Muscle layer of duodenum (tissue), 2 donors: ENCODE data around the gene SPIB.

Source experiments
- H3K27ac ChIP-seq: one replicate; pipeline ENCODE4 v1.7.0; 2013; ENCODE audit warnings: mild to moderate bottlenecking, low read length
- H3K27me3 ChIP-seq: one replicate; pipeline ENCODE4 v1.7.0; 2013; ENCODE audit warnings: low read depth, mild to moderate bottlenecking, control low read depth, low read length
- H3K36me3 ChIP-seq, 2 donors: one replicate each; pipeline ENCODE4 v1.7.0; 2013; ENCODE audit warnings: low read length in 2 of 2, control low read depth in 1 of 2, mild to moderate bottlenecking in 1 of 2; ENCODE audit not compliant: insufficient read depth in 2 of 2, control insufficient read depth in 1 of 2
- H3K4me1 ChIP-seq, 2 donors: one replicate each; pipeline ENCODE4 v1.7.0; 2013; ENCODE audit warnings: low read length in 2 of 2, mild to moderate bottlenecking in 2 of 2, control low read depth in 1 of 2, moderate library complexity in 1 of 2; ENCODE audit not compliant: insufficient read depth in 2 of 2, control insufficient read depth in 1 of 2
- H3K4me3 ChIP-seq, 2 donors: one replicate each; pipeline ENCODE4 v1.7.0; 2013; ENCODE audit warnings: low read length in 2 of 2, low read depth in 1 of 2, mild to moderate bottlenecking in 1 of 2
- H3K9me3 ChIP-seq, 2 donors: one replicate each; pipeline ENCODE4 v1.7.0; 2013; ENCODE audit warnings: low read length in 2 of 2, control low read depth in 1 of 2, mild to moderate bottlenecking in 1 of 2; ENCODE audit not compliant: control insufficient read depth in 1 of 2
- donor health status: healthy.

The SPIB gene

DNA sequence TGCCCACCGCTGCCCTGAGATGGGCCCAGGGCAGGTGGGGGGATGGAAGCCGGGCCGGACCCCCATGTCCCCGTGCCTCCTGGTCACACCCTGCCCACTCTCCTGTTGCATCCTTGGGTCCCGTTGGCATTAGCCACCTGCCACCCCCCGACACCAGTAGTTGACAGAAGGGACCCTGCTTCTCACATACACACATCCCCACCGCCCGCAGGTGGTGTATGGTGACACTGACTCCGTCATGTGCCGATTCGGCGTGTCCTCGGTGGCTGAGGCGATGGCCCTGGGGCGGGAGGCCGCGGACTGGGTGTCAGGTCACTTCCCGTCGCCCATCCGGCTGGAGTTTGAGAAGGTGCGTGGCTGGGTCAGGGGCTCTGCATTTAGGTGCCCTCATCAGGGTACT, 5.2 kb upstream of the SPIB start:
- Histone ChIP-seq H3K36me3 (peaks cover 0 to 16% of the 10 kb centered on the region in 2 donors), H3K9me3 (no peaks in the 10 kb centered on the region), H3K4me3 (no peak overlapping the region), H3K4me1 (peaks cover 0 to 5% of the 10 kb centered on the region in 2 donors), H3K27me3 (peaks cover 7% of the 10 kb centered on the region), H3K27ac (no peak overlapping the region)

GRCh38 chr19:50414864-50415660, 3.7 kb upstream of the SPIB start:
- H3K4me3 ChIP-seq: no peak overlapping the region
- no peaks in the 10 kb centered on the region for H3K9me3 ChIP-seq
- H3K36me3 ChIP-seq: peaks cover 0 to 1% of the 10 kb centered on the region in 2 donors
- H3K27ac ChIP-seq: no peak overlapping the region
- H3K4me1 ChIP-seq: peaks cover 0 to 11% of the 10 kb centered on the region in 2 donors
- H3K27me3 ChIP-seq: peaks cover 22% of the 10 kb centered on the region

- Histone ChIP-seq H3K4me3 (no peak overlapping the region), H3K27ac (no peak overlapping the region)
Observed at GRCh38 chr19:50415661-50416033, 3.1 kb upstream of the SPIB start.

DNA sequence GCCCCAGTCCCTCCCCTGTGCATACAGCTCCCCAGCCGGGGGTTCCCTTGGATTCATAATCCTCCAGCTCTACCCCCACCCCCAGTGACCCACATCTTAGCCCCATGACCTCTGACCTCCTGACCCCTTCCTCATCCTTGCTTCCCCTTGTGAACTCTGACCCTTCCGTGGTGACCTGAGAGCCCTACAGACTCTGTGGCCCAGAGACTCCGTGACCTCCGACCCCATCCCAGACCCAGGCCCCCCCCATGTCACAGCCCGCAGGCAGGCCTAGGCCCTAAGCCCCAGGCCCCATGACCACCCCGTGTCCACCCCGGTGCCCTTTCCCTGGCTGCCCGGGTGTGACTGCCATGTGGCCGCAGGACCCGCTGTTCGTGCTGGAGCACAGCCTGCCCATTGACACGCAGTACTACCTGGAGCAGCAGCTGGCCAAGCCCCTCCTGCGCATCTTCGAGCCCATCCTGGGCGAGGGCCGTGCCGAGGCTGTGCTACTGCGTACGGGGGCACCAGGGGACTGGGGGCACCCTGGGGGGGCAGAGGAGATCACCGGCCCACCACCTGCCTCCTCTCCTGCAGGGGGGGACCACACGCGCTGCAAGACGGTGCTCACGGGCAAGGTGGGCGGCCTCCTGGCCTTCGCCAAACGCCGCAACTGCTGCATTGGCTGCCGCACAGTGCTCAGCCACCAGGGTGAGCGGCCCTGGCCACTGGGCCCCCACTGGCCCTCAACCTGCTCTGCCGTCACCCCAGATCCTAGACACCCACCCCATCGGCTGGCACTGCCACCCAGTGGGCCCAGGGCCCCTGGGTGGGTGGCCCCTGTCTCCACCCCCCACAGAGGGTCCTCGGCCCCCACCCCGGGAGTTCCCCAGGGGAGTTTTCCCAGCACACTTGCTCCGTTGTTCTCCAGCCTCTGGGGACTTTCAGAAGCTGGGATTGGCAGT, 2.4 kb upstream of the SPIB start:
- Histone ChIP-seq H3K27ac (no peak overlapping the region), H3K4me3 (no peak overlapping the region), H3K36me3 (no peaks in the 10 kb centered on the region), H3K9me3 (no peaks in the 10 kb centered on the region), H3K27me3 (peaks cover 23% of the 10 kb centered on the region), H3K4me1 (peaks cover 0 to 11% of the 10 kb centered on the region in 2 donors)

More at GRCh38 chr19:50415661-50416033, 3.1 kb upstream of the SPIB start:
- Histone ChIP-seq H3K36me3 (no peaks in the 10 kb centered on the region), H3K9me3 (no peaks in the 10 kb centered on the region), H3K4me1 (peaks cover 0 to 11% of the 10 kb centered on the region in 2 donors), H3K27me3 (peaks cover 23% of the 10 kb centered on the region)

DNA sequence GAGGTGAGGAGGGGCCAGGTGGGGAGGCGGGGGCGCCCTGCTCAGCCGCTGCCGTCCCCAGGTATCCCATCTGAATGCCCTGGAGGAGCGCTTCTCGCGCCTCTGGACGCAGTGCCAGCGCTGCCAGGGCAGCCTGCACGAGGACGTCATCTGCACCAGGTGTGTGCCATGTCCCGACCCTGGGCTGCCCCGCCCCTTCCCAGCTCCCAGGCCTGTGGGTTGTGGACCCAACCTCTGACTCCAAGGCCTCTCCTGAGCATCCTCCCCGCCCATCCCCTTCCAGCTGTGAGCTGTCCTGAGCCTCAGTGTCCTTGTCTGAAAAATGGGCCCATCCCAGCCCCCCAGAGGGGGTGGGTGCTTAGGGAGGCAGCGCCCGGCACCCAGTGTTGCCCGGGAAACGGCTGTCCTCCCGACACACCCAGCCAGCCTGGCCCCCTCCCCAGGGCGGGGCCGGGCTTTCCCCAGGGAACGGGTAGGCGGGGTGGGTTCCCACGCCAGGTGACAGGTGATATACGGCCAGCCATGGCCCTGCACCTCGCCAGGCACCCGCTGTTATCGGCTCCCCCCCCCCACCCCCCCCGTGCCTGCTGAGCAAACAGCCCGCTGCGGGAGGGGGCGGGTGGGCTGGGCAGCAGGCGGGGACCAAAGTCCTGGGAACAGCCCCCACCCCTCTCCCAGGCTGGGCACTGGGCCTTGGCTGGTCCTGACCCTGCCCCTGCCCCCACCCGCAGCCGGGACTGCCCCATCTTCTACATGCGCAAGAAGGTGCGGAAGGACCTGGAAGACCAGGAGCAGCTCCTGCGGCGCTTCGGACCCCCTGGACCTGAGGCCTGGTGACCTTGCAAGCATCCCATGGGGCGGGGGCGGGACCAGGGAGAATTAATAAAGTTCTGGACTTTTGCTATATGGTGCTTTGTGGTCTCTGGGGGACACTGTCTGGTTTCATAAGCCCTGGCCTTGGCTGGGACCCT, 1.3 kb upstream of the SPIB start:
- Histone ChIP-seq H3K4me3 (no peak overlapping the region), H3K27ac (no peak overlapping the region), H3K36me3 (no peaks in the 10 kb centered on the region), H3K9me3 (no peaks in the 10 kb centered on the region), H3K4me1 (peaks cover 0 to 11% of the 10 kb centered on the region in 2 donors), H3K27me3 (peaks cover 23% of the 10 kb centered on the region)

- H3K36me3 ChIP-seq: no peaks in the 10 kb centered on the region
- no peak overlapping the region for H3K4me3 ChIP-seq
- no peak overlapping the region for H3K27ac ChIP-seq
- peaks cover 23% of the 10 kb centered on the region for H3K27me3 ChIP-seq
- H3K9me3 ChIP-seq: no peaks in the 10 kb centered on the region
- peaks cover 0 to 11% of the 10 kb centered on the region in 2 donors for H3K4me1 ChIP-seq
Observed at GRCh38 chr19:50419022-50419579, 363 bp downstream of the SPIB start.

- Histone ChIP-seq H3K36me3 (no peaks in the 10 kb centered on the region), H3K4me3 (no peak overlapping the region), H3K4me1 (peaks cover 0 to 11% of the 10 kb centered on the region in 2 donors), H3K27ac (no peak overlapping the region), H3K27me3 (peaks cover 23% of the 10 kb centered on the region), H3K9me3 (no peaks in the 10 kb centered on the region)
Observed at GRCh38 chr19:50419580-50420035, 870 bp downstream of the SPIB start.

GRCh38 chr19:50420127-50420526, 1.4 kb downstream of the SPIB start:
- no peak overlapping the region for H3K27ac ChIP-seq
- peaks cover 23% of the 10 kb centered on the region for H3K27me3 ChIP-seq
- H3K9me3 ChIP-seq: no peaks in the 10 kb centered on the region
- no peak overlapping the region for H3K4me3 ChIP-seq
- H3K36me3 ChIP-seq: no peaks in the 10 kb centered on the region
- H3K4me1 ChIP-seq: peaks cover 0 to 11% of the 10 kb centered on the region in 2 donors

GRCh38 chr19:50420808-50421207, 2.1 kb downstream of the SPIB start:
- Histone ChIP-seq H3K4me1 (peaks cover 0 to 10% of the 10 kb centered on the region in 2 donors), H3K4me3 (no peak overlapping the region), H3K36me3 (no peaks in the 10 kb centered on the region), H3K27me3 (peaks cover 23% of the 10 kb centered on the region), H3K27ac (no peak overlapping the region), H3K9me3 (no peaks in the 10 kb centered on the region)

DNA sequence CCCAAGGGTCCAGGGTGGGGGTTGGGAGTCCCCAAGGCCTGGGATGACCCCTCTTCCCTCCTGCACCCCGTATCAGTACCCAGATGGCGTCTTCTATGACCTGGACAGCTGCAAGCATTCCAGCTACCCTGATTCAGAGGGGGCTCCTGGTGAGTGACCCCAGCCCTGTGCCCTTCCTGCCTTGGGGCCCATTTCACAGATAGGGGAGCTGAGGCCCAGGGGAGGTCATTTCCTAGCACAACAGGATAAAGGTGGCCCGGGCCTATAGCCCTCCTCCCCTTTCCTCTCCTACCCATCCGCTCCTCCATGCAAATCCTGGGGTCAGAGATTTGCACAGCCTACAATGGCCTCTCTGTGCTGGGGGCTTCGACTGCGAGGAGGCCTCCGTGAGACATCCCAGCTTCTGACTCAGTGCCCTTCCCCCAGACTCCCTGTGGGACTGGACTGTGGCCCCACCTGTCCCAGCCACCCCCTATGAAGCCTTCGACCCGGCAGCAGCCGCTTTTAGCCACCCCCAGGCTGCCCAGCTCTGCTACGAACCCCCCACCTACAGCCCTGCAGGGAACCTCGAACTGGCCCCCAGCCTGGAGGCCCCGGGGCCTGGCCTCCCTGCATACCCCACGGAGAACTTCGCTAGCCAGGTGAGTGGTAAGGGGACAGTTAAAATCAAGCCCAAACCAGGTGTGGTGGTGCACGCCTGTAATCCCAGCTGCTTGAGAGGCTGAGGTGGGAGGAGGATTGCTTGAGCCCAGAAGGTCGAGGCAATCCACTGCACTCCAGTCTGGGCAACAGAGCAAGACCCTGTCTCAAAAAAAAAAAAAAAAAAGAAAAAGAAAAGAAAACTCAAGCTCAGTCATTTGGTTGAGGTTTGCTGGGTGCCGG, 3.9 kb downstream of the SPIB start:
- Histone ChIP-seq H3K27ac (no peak overlapping the region), H3K4me1 (peaks cover 0 to 7% of the 10 kb centered on the region in 2 donors), H3K4me3 (no peak overlapping the region), H3K36me3 (no peaks in the 10 kb centered on the region), H3K27me3 (peaks cover 23% of the 10 kb centered on the region), H3K9me3 (no peaks in the 10 kb centered on the region)
